GM12878 (cell line): ENCODE data around the gene ARMC10. TPM values are rescaled to one million over a fixed set of nuclear protein-coding genes. Genes with fewer than 3 reads are reported as not detected.

Experiments
- ATAC-seq: fragments of 200-7000 bp; cut with Tn5 transposase; 3 replicates; pipeline ENCODE4 v1.9.1; 2020; ENCODE audit warnings: mild to moderate bottlenecking, moderate library complexity
- BruUV-seq: library from RNA; stranded (reverse); fragments of 400-500 nt; replicated peaks from 2 replicates; lab custom pipeline; 2021; lab: Mats Ljungman, UMichigan
- CTCF ChIA-PET: fragments of 300-600 bp; sonication (Branson Sonifier 250); formaldehyde crosslinking; extraction: SDS; loops from one replicate; lab custom pipeline; 2021; ENCODE audit warnings: inconsistent platforms; lab: Yijun Ruan, JAX
- POLR2A ChIA-PET: fragments of 350-600 bp; formaldehyde crosslinking; extraction: SDS; loops from one replicate; lab custom pipeline; 2021; ENCODE audit warnings: inconsistent platforms; lab: Charles Lee
- RAD21 ChIA-PET: fragments of 300-600 bp; sonication (Branson Sonifier 250); formaldehyde crosslinking; loops from one replicate; lab custom pipeline; 2023; ENCODE audit warnings: antibody characterized with exemption; ENCODE audit not compliant: unreplicated experiment; lab: Charles Lee
- SMC1A ChIA-PET: fragments of 300-600 bp; sonication (Branson Sonifier 250); formaldehyde crosslinking; loops from one replicate; lab custom pipeline; 2023; ENCODE audit not compliant: unreplicated experiment, uncharacterized antibody; lab: Charles Lee
- DNase-seq: peaks from one replicate; pipeline ENCODE4 v3.0.0-alpha.2; 2011; ENCODE audit warnings: low read depth, low spot score
- FAIRE-seq: peaks from 3 replicates; lab custom pipeline; 2011; peaks lifted over from hg19 to GRCh38; lab: Jason Lieb, UNC
- H2AFZ ChIP-seq: 2 replicates; pipeline ENCODE4 v1.6.0; 2011; ENCODE audit warnings: low read depth, low read length, control low read depth; ENCODE audit not compliant: control insufficient read depth
- H3K27ac ChIP-seq: 2 replicates; pipeline ENCODE4 v1.5.1; 2011; ENCODE audit warnings: control low read depth; ENCODE audit not compliant: control insufficient read depth, insufficient read depth
- H3K27me3 ChIP-seq, 2 experiments: replicated peaks in 1 of 2; 2 replicates each; pipeline versions ENCODE4 v1.6.0 to v1.6.1; 2011; ENCODE audit warnings: low read length in 1 of 2; ENCODE audit not compliant: control insufficient read depth in 2 of 2, insufficient read depth in 2 of 2
- H3K36me3 ChIP-seq, 2 experiments: 2 replicates each; pipeline ENCODE4 v1.5.1; 2011; ENCODE audit warnings: low read length in 1 of 2; ENCODE audit not compliant: control insufficient read depth in 2 of 2, insufficient read depth in 2 of 2
- H3K4me1 ChIP-seq: 2 replicates; pipeline ENCODE4 v1.6.1; 2011; ENCODE audit warnings: mild to moderate bottlenecking, low read length, moderate library complexity, mixed read lengths; ENCODE audit not compliant: control insufficient read depth, insufficient read depth
- H3K4me2 ChIP-seq: 2 replicates; pipeline ENCODE4 v1.6.0; 2011; ENCODE audit warnings: control low read depth; ENCODE audit not compliant: control insufficient read depth, insufficient read depth
- H3K4me3 ChIP-seq: fragments of 200-600 bp; sonication (generic); 2 replicates; pipeline ENCODE4 v1.5.1; 2016
- H3K79me2 ChIP-seq: 2 replicates; pipeline ENCODE4 v1.6.0; 2011; ENCODE audit warnings: low read length; ENCODE audit not compliant: control insufficient read depth, insufficient read depth
- H3K9ac ChIP-seq: 2 replicates; pipeline ENCODE4 v1.8.0; 2011; ENCODE audit warnings: low read length, control low read depth, mixed read lengths; ENCODE audit not compliant: control insufficient read depth, insufficient read depth
- H3K9me3 ChIP-seq: replicated peaks from 3 replicates; pipeline ENCODE4 v1.5.1; 2011; ENCODE audit warnings: mild to moderate bottlenecking, low read length; ENCODE audit not compliant: control insufficient read depth, insufficient read depth
- H4K20me1 ChIP-seq: 2 replicates; pipeline ENCODE4 v1.6.0; 2011; ENCODE audit not compliant: control insufficient read depth, insufficient read depth
- EGR1 ChIP-seq, 2 experiments: IDR thresholded peaks; 1 replicate in 1 of 2; 2 replicates in 1 of 2; pipeline ENCODE4 v1.6.1; 2011 to 2012; ENCODE audit warnings: low read depth in 2 of 2, low read length in 2 of 2, borderline replicate concordance in 1 of 2, mild to moderate bottlenecking in 1 of 2, moderate library complexity in 1 of 2
- HSF1 ChIP-seq: fragments of 150-350 bp; IDR thresholded peaks from 2 replicates; pipeline ENCODE4 v1.6.1; 2014; ENCODE audit warnings: mild to moderate bottlenecking, low read depth, low read length
- IRF3 ChIP-seq: fragments of 450-650 bp; IDR thresholded peaks from 2 replicates; pipeline ENCODE4 v1.6.1; 2014; ENCODE audit warnings: mild to moderate bottlenecking
- IRF4 ChIP-seq: IDR thresholded peaks from 2 replicates; pipeline ENCODE4 v1.6.1; 2011; ENCODE audit warnings: low read depth, low read length
- MLLT1 ChIP-seq: fragments of 450-650 bp; IDR thresholded peaks from 2 replicates; pipeline ENCODE4 v1.6.1; 2016; ENCODE audit warnings: mild to moderate bottlenecking
- MYB ChIP-seq: fragments of 150-350 bp; IDR thresholded peaks from 2 replicates; pipeline ENCODE4 v1.6.1; 2014; ENCODE audit warnings: mild to moderate bottlenecking, low read depth, low read length, borderline replicate concordance
- NR2C1 ChIP-seq: fragments of 450-650 bp; IDR thresholded peaks from 2 replicates; pipeline ENCODE4 v1.6.1; 2017; ENCODE audit warnings: antibody characterized with exemption, mild to moderate bottlenecking, moderate library complexity
- NR2C2 ChIP-seq: IDR thresholded peaks from 2 replicates; pipeline ENCODE4 v1.6.1; 2011; ENCODE audit warnings: borderline replicate concordance, low read depth; ENCODE audit not compliant: control insufficient read depth, insufficient read length
- NR2F1 ChIP-seq: fragments of 450-650 bp; conservative IDR thresholded peaks from 2 replicates; pipeline ENCODE4 v1.6.1; 2017; ENCODE audit warnings: mild to moderate bottlenecking
- NRF1 ChIP-seq: conservative IDR thresholded peaks from 2 replicates; pipeline ENCODE4 v1.6.1; 2011; ENCODE audit warnings: mild to moderate bottlenecking, low read depth, low read length, improper control_type of control experiment
- RAD21 ChIP-seq: IDR thresholded peaks from 2 replicates; pipeline ENCODE4 v1.6.1; 2011; ENCODE audit warnings: mild to moderate bottlenecking, low read depth, low read length, moderate library complexity; ENCODE audit not compliant: insufficient read depth
- RB1 ChIP-seq: fragments of 450-650 bp; formaldehyde crosslinking; IDR thresholded peaks from 2 replicates; pipeline ENCODE4 v1.6.1; 2017; ENCODE audit warnings: mild to moderate bottlenecking, borderline replicate concordance
- TAF1 ChIP-seq: IDR thresholded peaks from 2 replicates; pipeline ENCODE4 v1.6.1; 2011; ENCODE audit warnings: mild to moderate bottlenecking, low read depth, low read length, borderline replicate concordance
- TCF7 ChIP-seq: IDR thresholded peaks from 2 replicates; pipeline ENCODE4 v1.6.1; 2014; ENCODE audit warnings: antibody characterized with exemption, borderline replicate concordance
- YBX1 ChIP-seq: fragments of 450-650 bp; IDR thresholded peaks from 2 replicates; pipeline ENCODE4 v1.6.1; 2016; ENCODE audit warnings: antibody characterized with exemption
- ZNF24 ChIP-seq: fragments of 450-650 bp; IDR thresholded peaks from 2 replicates; pipeline ENCODE4 v1.6.1; 2017; ENCODE audit warnings: antibody characterized with exemption, mild to moderate bottlenecking
- WGBS: methylation state at CpG from one replicate; pipeline ENCODE4 v1.1.6; 2016; ENCODE audit warnings: low lambda C conversion rate; ENCODE audit not compliant: insufficient replicate concordance, insufficient coverage; ENCODE audit errors: missing lambda C conversion rate; 5-methylcytosine and 5-hydroxymethylcytosine counted together
- in situ Hi-C: fragments of 300-500 bp; cut with MboI; formaldehyde crosslinking; loops from 9 replicates; pipeline ENCODE4 v1.14.3; 2018; ENCODE audit warnings: mixed read lengths
- intact Hi-C: fragments of 100-400 bp; cut with micrococcal nuclease; formaldehyde crosslinking; loops from one replicate; pipeline ENCODE4 v1.14.2; 2022; ENCODE audit not compliant: unreplicated experiment
- polyA plus RNA-seq, 11 experiments: library from polyadenylated mRNA; depleted of rRNA in 4 of 11; unstranded in 6 of 11; stranded (reverse) in 5 of 11; fragments of >200 nt; fragmentation: Nextera tagmentation in 4 of 11; fragmentation: Illumina TruSeq in 1 of 11; extraction: Ambion mirVana in 4 of 11; extraction: Trizol in 1 of 11; gene quantifications; 1 replicate in 1 of 11; 2 replicates in 10 of 11; pipeline versions ENCODE4 v1.2.1 to v1.2.3, GENCODE V29; 2011 to 2016; ENCODE audit warnings: inconsistent platforms in 2 of 11, missing spikeins in 2 of 11, low read depth in 1 of 11
- total RNA-seq, 4 experiments: library from RNA; depleted of rRNA in 3 of 4; stranded (reverse); fragments of >200 nt in 3 of 4; fragmentation: Illumina TruSeq in 1 of 4; extraction: Trizol in 1 of 4; gene quantifications; 2 replicates each; pipeline versions ENCODE4 v1.2.1 to v1.2.3, GENCODE V29; 2013 to 2021

ARMC10 gene
- total and polyA plus RNA-seq, 10 of the 15 experiments (the other 5 are each of a cell fraction or from before 2014, with no cell fraction given), result 7.0 to 38.2 (median 24.1) TPM

- FAIRE-seq, result no peak
- in situ Hi-C loops, result no loop called here
- Histone ChIP-seq H3K27ac (no peak overlapping the region), H3K9me3 (no peaks in the 10 kb centered on the region), H3K9ac (no peak overlapping the region), H3K4me2 (no peak overlapping the region), H3K4me1 (no peaks in the 10 kb centered on the region), H3K27me3 (no peaks in the 10 kb centered on the region), H2AFZ (no peak overlapping the region), H3K36me3 (peaks cover 4 to 20% of the 10 kb centered on the region in 2 experiments; a peak in 3 of 4 replicates), H4K20me1 (no peaks in the 10 kb centered on the region), H3K79me2 (no peaks in the 10 kb centered on the region), H3K4me3 (no peak overlapping the region)
- DNase-seq, result no peak
- ChIA-PET CTCF (no interaction called here), RAD21 (no interaction called here), SMC1A (interaction anchor here (0.9 kb wide), 1 partner anchor 25 kb away, joined by 3 read pairs; no protein-coding TSS in a partner anchor), POLR2A (no interaction called here)
- intact Hi-C loops, result no loop called here
- ATAC-seq, result no peak
- TF ChIP-seq IRF3 (no peak), NRF1 (no peak), TCF7 (no peak)
- BruUV-seq, result no TSS peak
Measured at GRCh38 chr7:103121641-103122040, 46.7 kb downstream of the ARMC10 start.

GRCh38 chr7:103123529-103123928, 48.6 kb downstream of the ARMC10 start:
- Histone ChIP-seq H3K79me2 (no peaks in the 10 kb centered on the region), H4K20me1 (no peaks in the 10 kb centered on the region), H3K9ac (no peak overlapping the region), H2AFZ (no peak overlapping the region), H3K36me3 (peaks cover 4 to 17% of the 10 kb centered on the region in 2 experiments; a peak in 3 of 4 replicates), H3K4me2 (no peak overlapping the region), H3K4me1 (no peaks in the 10 kb centered on the region), H3K4me3 (no peak overlapping the region), H3K9me3 (no peaks in the 10 kb centered on the region), H3K27me3 (no peaks in the 10 kb centered on the region), H3K27ac (no peak overlapping the region)
- in situ Hi-C loops (no loop called here), intact Hi-C loops (no loop called here)
- FAIRE-seq, result no peak
- RAD21 ChIA-PET, result no interaction called here
- no TSS peak for BruUV-seq
- POLR2A ChIA-PET, result no interaction called here
- no peak for DNase-seq
- no peak for ATAC-seq
- WGBS, result 65% methylated on average over 3 of the region's 3 CpGs
- CTCF ChIA-PET, result no interaction called here
- SMC1A ChIA-PET, result no interaction called here
- TF ChIP-seq ZNF24, result no peak
- no peak for TF ChIP-seq NR2F1
- TF ChIP-seq NR2C2, result no peak
- no peak for TF ChIP-seq IRF4
- TF ChIP-seq MYB, result no peak
- no peak for TF ChIP-seq NR2C1
- no peak for TF ChIP-seq TAF1
- TF ChIP-seq HSF1, result no peak
- no peak for TF ChIP-seq YBX1
- no peak for TF ChIP-seq RAD21
- TF ChIP-seq RB1, result no peak
- no peak for TF ChIP-seq EGR1 (IDR thresholded peaks at IDR 0.05; ENCODE audit: borderline replicate concordance in 1 of 2, low read depth in 2 of 2, low read length in 2 of 2)
- TF ChIP-seq MLLT1, result no peak
